Skeletal muscle satellite cell (primary cell): ENCODE results near the gene PTGIS.

Source experiments
- H3K27me3 ChIP-seq: 2 replicates; pipeline ENCODE4 v1.7.0; 2013; ENCODE audit warnings: low read length; ENCODE audit not compliant: control insufficient read depth, insufficient read depth
- H3K36me3 ChIP-seq: 2 replicates; pipeline ENCODE4 v1.7.0; 2013; ENCODE audit warnings: mild to moderate bottlenecking, control low read depth, low read length; ENCODE audit not compliant: insufficient read depth
- H3K4me1 ChIP-seq: 2 replicates; pipeline ENCODE4 v1.7.0; 2013; ENCODE audit warnings: low read length; ENCODE audit not compliant: control insufficient read depth, insufficient read depth
- H3K4me2 ChIP-seq: 2 replicates; pipeline ENCODE4 v1.7.0; 2013; ENCODE audit warnings: mild to moderate bottlenecking, low read length
- H3K4me3 ChIP-seq: 2 replicates; pipeline ENCODE4 v1.7.0; 2013; ENCODE audit warnings: low read length
- H3K9ac ChIP-seq: 2 replicates; pipeline ENCODE4 v1.7.0; 2013; ENCODE audit warnings: mild to moderate bottlenecking, low read depth, low read length, moderate library complexity
- H3K9me3 ChIP-seq: replicated peaks from 2 replicates; pipeline ENCODE4 v1.7.0; 2013; ENCODE audit warnings: mild to moderate bottlenecking, control low read depth, low read length

The PTGIS gene

GRCh38 chr20:49496553-49497397, 71.2 kb downstream of the PTGIS start:
- Histone ChIP-seq H3K27me3 (peaks cover 44% of the 10 kb centered on the region), H3K9me3 (no peaks in the 10 kb centered on the region), H3K9ac (no peak overlapping the region), H3K4me1 (no peaks in the 10 kb centered on the region), H3K36me3 (no peaks in the 10 kb centered on the region), H3K4me3 (no peak overlapping the region), H3K4me2 (no peak overlapping the region)

- H3K4me1 ChIP-seq, result no peaks in the 10 kb centered on the region
These were observed 71.9 kb downstream of the PTGIS start for GRCh38 chr20:49496043-49496442.

GRCh38 chr20:49490689-49491088, 77.2 kb downstream of the PTGIS start:
- Histone ChIP-seq H3K27me3 (peaks cover 54% of the 10 kb centered on the region), H3K36me3 (no peaks in the 10 kb centered on the region), H3K4me3 (no peak overlapping the region), H3K4me2 (no peak overlapping the region), H3K9ac (no peak overlapping the region), H3K9me3 (no peaks in the 10 kb centered on the region), H3K4me1 (no peaks in the 10 kb centered on the region)

More at GRCh38 chr20:49496043-49496442, 71.9 kb downstream of the PTGIS start:
- peaks cover 42% of the 10 kb centered on the region for H3K27me3 ChIP-seq
- H3K9ac ChIP-seq, result no peak overlapping the region
- no peaks in the 10 kb centered on the region for H3K36me3 ChIP-seq
- H3K4me2 ChIP-seq, result no peak overlapping the region
- H3K9me3 ChIP-seq, result no peaks in the 10 kb centered on the region
- H3K4me3 ChIP-seq, result no peak overlapping the region

GRCh38 chr20:49489688-49490087, 78.2 kb downstream of the PTGIS start:
- no peak overlapping the region for H3K9ac ChIP-seq
- H3K4me1 ChIP-seq, result no peaks in the 10 kb centered on the region
- H3K36me3 ChIP-seq, result no peaks in the 10 kb centered on the region
- no peaks in the 10 kb centered on the region for H3K9me3 ChIP-seq
- peaks cover 62% of the 10 kb centered on the region for H3K27me3 ChIP-seq
- no peak overlapping the region for H3K4me3 ChIP-seq
- no peak overlapping the region for H3K4me2 ChIP-seq

- peaks cover 52% of the 10 kb centered on the region for H3K27me3 ChIP-seq
- H3K9ac ChIP-seq, result no peak overlapping the region
- no peaks in the 10 kb centered on the region for H3K9me3 ChIP-seq
- no peak overlapping the region for H3K4me3 ChIP-seq
- peaks cover 8% of the 10 kb centered on the region for H3K4me1 ChIP-seq
- no peaks in the 10 kb centered on the region for H3K36me3 ChIP-seq
- H3K4me2 ChIP-seq, result no peak overlapping the region
These were observed 81.9 kb downstream of the PTGIS start for GRCh38 chr20:49486064-49486463.

- Histone ChIP-seq H3K36me3 (no peaks in the 10 kb centered on the region), H3K9me3 (no peaks in the 10 kb centered on the region), H3K4me2 (no peak overlapping the region), H3K9ac (no peak overlapping the region), H3K4me3 (no peak overlapping the region), H3K27me3 (peaks cover 49% of the 10 kb centered on the region), H3K4me1 (peaks cover 8% of the 10 kb centered on the region)
These were observed 82.4 kb downstream of the PTGIS start for GRCh38 chr20:49485563-49485962.

GRCh38 chr20:49484180-49485140, 83.5 kb downstream of the PTGIS start:
- Histone ChIP-seq H3K4me1 (peaks cover 8% of the 10 kb centered on the region), H3K36me3 (no peaks in the 10 kb centered on the region), H3K4me2 (peak overlapping the region; percentile 100), H3K9ac (peak overlapping the region; percentile 4), H3K27me3 (peaks cover 46% of the 10 kb centered on the region), H3K4me3 (peak overlapping the region; percentile 82), H3K9me3 (no peaks in the 10 kb centered on the region)

GRCh38 chr20:49483696-49484123, 84.2 kb downstream of the PTGIS start:
- Histone ChIP-seq H3K9ac (peak overlapping the region; percentile 56), H3K36me3 (no peaks in the 10 kb centered on the region), H3K4me1 (peaks cover 8% of the 10 kb centered on the region), H3K4me3 (peak overlapping the region; percentile 82), H3K9me3 (no peaks in the 10 kb centered on the region), H3K27me3 (peaks cover 41% of the 10 kb centered on the region), H3K4me2 (peak overlapping the region; percentile 100)

GRCh38 chr20:49483018-49483695, 84.8 kb downstream of the PTGIS start:
- H3K9me3 ChIP-seq, result no peaks in the 10 kb centered on the region
- peaks cover 8% of the 10 kb centered on the region for H3K4me1 ChIP-seq
- H3K4me2 ChIP-seq, result peak overlapping the region; percentile 100
- peak overlapping the region; percentile 56 for H3K9ac ChIP-seq
- H3K27me3 ChIP-seq, result peaks cover 39% of the 10 kb centered on the region
- H3K4me3 ChIP-seq, result peak overlapping the region; percentile 82
- H3K36me3 ChIP-seq, result no peaks in the 10 kb centered on the region

GRCh38 chr20:49482621-49483017, 85.3 kb downstream of the PTGIS start, which contains the start of gene KCNB1:
TSS of gene KCNB1 (minus strand) at chr20:49482668. CDS start at chr20:49482480, 188 bp downstream.
- peaks cover 41% of the 10 kb centered on the region for H3K27me3 ChIP-seq
- H3K4me2 ChIP-seq, result peak within 1 kb of the TSS; percentile 100
- H3K9ac ChIP-seq, result peak within 1 kb of the TSS; percentile 56
- H3K9me3 ChIP-seq, result no peaks in the 10 kb centered on the region
- H3K4me3 ChIP-seq, result peak within 1 kb of the TSS; percentile 82
- H3K4me1 ChIP-seq, result peaks cover 8% of the 10 kb centered on the region
- no peaks in the 10 kb centered on the region for H3K36me3 ChIP-seq

- Histone ChIP-seq H3K9ac (no peak overlapping the region), H3K9me3 (no peaks in the 10 kb centered on the region), H3K4me1 (peaks cover 8% of the 10 kb centered on the region), H3K27me3 (peaks cover 37% of the 10 kb centered on the region), H3K4me2 (no peak overlapping the region), H3K36me3 (no peaks in the 10 kb centered on the region), H3K4me3 (no peak overlapping the region)
These were observed 85.8 kb downstream of the PTGIS start for GRCh38 chr20:49482173-49482572.
